ENCODE measurements around the gene VTI1A.

- TF ChIP-seq POLR2A (IDR thresholded peaks at IDR 0.05; ENCODE audit: low read length), result no peak
- no peak for TF ChIP-seq GATA1 (IDR thresholded peaks at IDR 0.05; ENCODE audit: low read depth, low read length)
Observed at GRCh38 chr10:112649822-112650152, 202.8 kb downstream of the VTI1A start.

All from erythroblast (primary cell).